HG02763 (cell line): Measurements from ENCODE around the gene ERI2.
"Not testable (repeated sequence)": the region's sequence is repeated elsewhere in the genome, so short reads cannot be mapped to it uniquely, and the experiment has no call there.

Experiments used
- ATAC-seq: cut with Tn5 transposase; IDR thresholded peaks from one replicate; pipeline ENCODE4 v1.9.1; 2021; ENCODE audit warnings: mild to moderate bottlenecking, moderate library complexity; ENCODE audit not compliant: unreplicated experiment

Gene ERI2

GRCh38 chr16:20765732-20766131 is 40.5 kb downstream of the ERI2 start:
- ATAC-seq = no peak

GRCh38 chr16:20764448-20764847 is 41.8 kb downstream of the ERI2 start:
- ATAC-seq = not testable (repeated sequence)

- ATAC-seq = peak; percentile 95
Observed at GRCh38 chr16:20763461-20764232, 42.6 kb downstream of the ERI2 start, which contains the start of gene ACSM3. TSS of gene ACSM3 (plus strand) at chr16:20764014. CDS start at chr16:20770035, 6,021 bp downstream.

- ATAC-seq = no peak
Observed at GRCh38 chr16:20762404-20763123, 43.7 kb downstream of the ERI2 start.

GRCh38 chr16:20761175-20761574 is 45.1 kb downstream of the ERI2 start:
- ATAC-seq = no peak

GRCh38 chr16:20760346-20760745 is 45.9 kb downstream of the ERI2 start:
- no peak for ATAC-seq

- not testable (repeated sequence) for ATAC-seq
Observed at GRCh38 chr16:20755799-20756198, 50.5 kb downstream of the ERI2 start.

- ATAC-seq = no peak
Observed at GRCh38 chr16:20755238-20755637, 51.0 kb downstream of the ERI2 start.

GRCh38 chr16:20753727-20754126 is 52.5 kb downstream of the ERI2 start:
- no peak for ATAC-seq

- no peak for ATAC-seq
Observed at GRCh38 chr16:20750558-20750957, 55.7 kb downstream of the ERI2 start.

GRCh38 chr16:20749474-20749873 is 56.8 kb downstream of the ERI2 start:
- no peak for ATAC-seq

GRCh38 chr16:20747030-20747816 is 59.0 kb downstream of the ERI2 start:
- no peak for ATAC-seq

GRCh38 chr16:20746461-20746860 is 59.8 kb downstream of the ERI2 start:
- no peak for ATAC-seq
